Transverse colon (tissue), 4 donors: ENCODE measurements around the gene DLGAP1. TPM values are rescaled to one million over a fixed set of nuclear protein-coding genes. Genes with fewer than 3 reads are reported as not detected.

Source experiments
- DNase-seq: peaks from one replicate; pipeline ENCODE4 v3.0.0-alpha.2; 2019
- H3K27ac ChIP-seq, 4 donors: fragments of 200-600 bp; sonication (generic); 2 replicates each; pipeline ENCODE4 v1.5.1; 2016 to 2018; ENCODE audit warnings: inconsistent platforms in 4 of 4
- H3K27me3 ChIP-seq: fragments of 200-600 bp; sonication (generic); 2 replicates; pipeline ENCODE4 v1.5.1; 2017; ENCODE audit warnings: inconsistent platforms
- H3K36me3 ChIP-seq, 4 donors: fragments of 200-600 bp; sonication (generic); 2 replicates each; pipeline ENCODE4 v1.5.1; 2017 to 2019; ENCODE audit warnings: inconsistent platforms in 4 of 4
- H3K4me1 ChIP-seq, 4 donors: fragments of 200-600 bp; sonication (generic); 2 replicates each; pipeline ENCODE4 v1.5.1; 2017 to 2020; ENCODE audit warnings: inconsistent platforms in 4 of 4
- H3K4me3 ChIP-seq, 4 donors: fragments of 200-600 bp; sonication (generic); 1 replicate in 1 of 4; 2 replicates in 3 of 4; pipeline versions ENCODE4 v1.5.1 to v1.6.1; 2017 to 2019; ENCODE audit warnings: inconsistent platforms in 4 of 4
- H3K9me3 ChIP-seq, 2 donors: fragments of 200-600 bp; sonication (generic); 2 replicates each; pipeline ENCODE4 v1.5.1; 2017 to 2019; ENCODE audit warnings: inconsistent platforms in 2 of 2
- CTCF ChIP-seq, 5 experiments: fragments of 200-600 bp in 3 of 5; fragments of 450-650 bp in 2 of 5; sonication (generic) in 3 of 5; IDR thresholded peaks; 1 replicate in 2 of 5; 2 replicates in 3 of 5; pipeline ENCODE4 v1.5.1; 2016 to 2017; ENCODE audit warnings: antibody characterized with exemption in 5 of 5, inconsistent platforms in 3 of 5, mild to moderate bottlenecking in 2 of 5, moderate library complexity in 1 of 5
- EP300 ChIP-seq: sonication (generic); formaldehyde crosslinking; IDR thresholded peaks from one replicate; pipeline ENCODE4 v1.6.1; 2017; ENCODE audit warnings: antibody characterized with exemption, low read depth
- POLR2A ChIP-seq: fragments of 450-650 bp; IDR thresholded peaks from one replicate; pipeline ENCODE4 v1.6.1; 2016; ENCODE audit warnings: antibody characterized with exemption, mild to moderate bottlenecking, moderate library complexity
- POLR2AphosphoS5 ChIP-seq, 3 donors: sonication (generic); formaldehyde crosslinking; IDR thresholded peaks; one replicate each; pipeline ENCODE4 v1.6.1; 2016; ENCODE audit warnings: antibody characterized with exemption in 3 of 3
- WGBS, 2 donors: methylation state at CpG; one replicate each; pipeline ENCODE4 v1.1.5; 2018; ENCODE audit warnings: low coverage in 1 of 2; 5-methylcytosine and 5-hydroxymethylcytosine counted together
- in situ Hi-C, 4 donors: fragments of 200-750 bp; cut with MboI; loops; one replicate each; pipeline versions ENCODE4 v1.15.0 to v1.15.1; 2017; ENCODE audit warnings: low sequenced_read_pairs in 3 of 4, low pct_ligation_motif_present in 1 of 4, low pct_unique_long_range_greater_than_20kb in 1 of 4
- intact Hi-C: fragments of 100-400 bp; cut with DNase I; formaldehyde crosslinking; loops from one replicate; pipeline ENCODE4 v1.15.1; 2023; ENCODE audit warnings: low total_unique reads
- total RNA-seq, 4 donors: library from RNA; depleted of rRNA; stranded (reverse); fragments of >200 nt; gene quantifications; one replicate each; pipeline ENCODE4 v1.1.0, GENCODE V29; 2016

DLGAP1 gene
- total RNA-seq, 4 donors from 2014 or later, result 2.7 to 7.2 (median 3.3) TPM

GRCh38 chr18:3524706-3525105, 930.4 kb downstream of the DLGAP1 start:
- H3K4me3 ChIP-seq, result no peak overlapping the region

GRCh38 chr18:3520230-3521085, 934.6 kb downstream of the DLGAP1 start:
- WGBS, 2 donors, result 83 to 88% methylated on average over 10 to 11 of the region's 11 CpGs
- no peak for TF ChIP-seq POLR2A
- no peak for TF ChIP-seq EP300
- no peak for TF ChIP-seq CTCF (IDR thresholded peaks at IDR 0.05)
- TF ChIP-seq POLR2AphosphoS5 (IDR thresholded peaks at IDR 0.05), result no peak
- Histone ChIP-seq H3K4me3 (no peak overlapping the region), H3K9me3 (peaks cover 0 to 8% of the 10 kb centered on the region in 2 donors), H3K27ac (no peak overlapping the region), H3K27me3 (no peaks in the 10 kb centered on the region), H3K4me1 (no peaks in the 10 kb centered on the region), H3K36me3 (no peaks in the 10 kb centered on the region)
- no peak for DNase-seq
- in situ Hi-C loops, result no loop called here
- intact Hi-C loops, result no loop called here

More at GRCh38 chr18:3524706-3525105, 930.4 kb downstream of the DLGAP1 start:
- Histone ChIP-seq H3K27me3 (no peaks in the 10 kb centered on the region), H3K4me1 (peaks cover 0 to 4% (median 0%) of the 10 kb centered on the region in 4 donors), H3K36me3 (no peaks in the 10 kb centered on the region), H3K9me3 (peaks cover 0 to 8% of the 10 kb centered on the region in 2 donors), H3K27ac (no peak overlapping the region)
- 60 to 89% methylated on average over 1 to 5 of the region's 5 CpGs for WGBS, 2 donors
- no peak for DNase-seq
- TF ChIP-seq POLR2A (no peak), POLR2AphosphoS5 (IDR thresholded peaks at IDR 0.05) (no peak), EP300 (no peak), CTCF (IDR thresholded peaks at IDR 0.05) (no peak)
- in situ Hi-C loops (no loop called here), intact Hi-C loops (no loop called here)

GRCh38 chr18:3514312-3515216, 940.5 kb downstream of the DLGAP1 start:
- Histone ChIP-seq H3K9me3 (no peaks in the 10 kb centered on the region), H3K4me3 (no peak overlapping the region), H3K4me1 (no peaks in the 10 kb centered on the region), H3K27ac (no peak overlapping the region), H3K36me3 (no peaks in the 10 kb centered on the region), H3K27me3 (no peaks in the 10 kb centered on the region)
- in situ Hi-C loops (no loop called here), intact Hi-C loops (no loop called here)
- WGBS, 2 donors, result 69 to 83% methylated on average over 5 to 15 of the region's 15 CpGs
- no peak for DNase-seq
- no peak for TF ChIP-seq EP300
- TF ChIP-seq POLR2A, result no peak
- no peak for TF ChIP-seq CTCF (IDR thresholded peaks at IDR 0.05)
- TF ChIP-seq POLR2AphosphoS5 (IDR thresholded peaks at IDR 0.05), result no peak

GRCh38 chr18:3513481-3513880, 941.6 kb downstream of the DLGAP1 start:
- Histone ChIP-seq H3K27ac (no peak overlapping the region), H3K4me3 (no peak overlapping the region), H3K9me3 (no peaks in the 10 kb centered on the region), H3K4me1 (no peaks in the 10 kb centered on the region), H3K36me3 (no peaks in the 10 kb centered on the region), H3K27me3 (no peaks in the 10 kb centered on the region)
- intact Hi-C loops (no loop called here), in situ Hi-C loops (no loop called here)
- TF ChIP-seq CTCF (IDR thresholded peaks at IDR 0.05) (no peak), POLR2A (no peak), POLR2AphosphoS5 (IDR thresholded peaks at IDR 0.05) (no peak), EP300 (no peak)
- WGBS, 2 donors, result 94% methylated on average over 1 of the region's 1 CpG; no CpG with 5 or more reads in 1 of the 2 donors
- DNase-seq, result no peak
